ENCODE measurements around the gene MIXL1. TPM values are rescaled to one million over a fixed set of nuclear protein-coding genes. Genes with fewer than 3 reads are reported as not detected.

MIXL1 gene
- total and polyA plus RNA-seq, 2 experiments from 2014 or later, result 0.97 to 1.0 TPM

DNA sequence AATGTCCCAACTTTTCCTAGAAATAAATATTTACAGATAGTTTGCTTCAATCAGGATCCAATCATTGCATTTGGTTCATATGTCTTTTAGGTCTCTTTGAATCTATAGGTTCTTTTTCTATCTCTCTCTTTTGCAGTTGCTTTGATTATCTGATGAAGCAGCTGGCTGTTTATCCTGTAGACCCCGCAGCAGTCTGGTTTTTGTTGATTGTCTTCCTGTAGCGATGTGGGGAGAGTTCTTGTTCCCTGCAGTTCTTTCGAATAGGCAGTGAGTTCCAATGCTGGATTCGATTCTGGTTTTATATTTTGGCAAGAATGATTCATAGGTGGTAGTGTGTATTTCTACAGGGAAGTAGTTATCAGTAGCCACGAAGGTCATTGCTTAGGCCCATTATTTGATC, 7.4 kb upstream of the MIXL1 start:
- Histone ChIP-seq H2AFZ (no peak overlapping the region; the same call in 1 of the 2 replicates), H3F3A (replicated peaks; ENCODE audit: low read depth) (peaks cover 7% of the 10 kb centered on the region; the same call in 1 of the 2 replicates), H3K4me1 (ENCODE audit: insufficient read depth) (peaks cover 28% of the 10 kb centered on the region), H3K79me2 (replicated peaks; ENCODE audit: insufficient read depth) (no peaks in the 10 kb centered on the region), H3K27ac (ENCODE audit: low read depth) (no peak overlapping the region), H3K4me2 (no peak overlapping the region), H3K4me3 (no peak overlapping the region), H4K20me1 (replicated peaks; ENCODE audit: insufficient read depth) (no peaks in the 10 kb centered on the region), H3K36me3 (ENCODE audit: insufficient read depth) (no peaks in the 10 kb centered on the region), H3K27me3 (ENCODE audit: insufficient read depth) (no peaks in the 10 kb centered on the region), H3K9me2 (ENCODE audit: insufficient read depth) (no peaks in the 10 kb centered on the region; the same call in 1 of the 2 replicates)
- H3K36me3 Mint-ChIP-seq (ENCODE audit: low read depth), result no peaks in the 10 kb centered on the region
- DNase-seq (ENCODE audit: low spot score) (no peak), ATAC-seq (no peak)
- TF ChIP-seq STAT1 (IDR thresholded peaks at IDR 0.05; ENCODE audit: unreplicated experiment) (no peak), CREB1 (CRISPR knock-in tag; IDR thresholded peaks at IDR 0.05; ENCODE audit: low read depth) (no peak), NANOG (IDR thresholded peaks at IDR 0.05; ENCODE audit: borderline replicate concordance) (no peak)
- TF ChIP-seq, protein P1, sequence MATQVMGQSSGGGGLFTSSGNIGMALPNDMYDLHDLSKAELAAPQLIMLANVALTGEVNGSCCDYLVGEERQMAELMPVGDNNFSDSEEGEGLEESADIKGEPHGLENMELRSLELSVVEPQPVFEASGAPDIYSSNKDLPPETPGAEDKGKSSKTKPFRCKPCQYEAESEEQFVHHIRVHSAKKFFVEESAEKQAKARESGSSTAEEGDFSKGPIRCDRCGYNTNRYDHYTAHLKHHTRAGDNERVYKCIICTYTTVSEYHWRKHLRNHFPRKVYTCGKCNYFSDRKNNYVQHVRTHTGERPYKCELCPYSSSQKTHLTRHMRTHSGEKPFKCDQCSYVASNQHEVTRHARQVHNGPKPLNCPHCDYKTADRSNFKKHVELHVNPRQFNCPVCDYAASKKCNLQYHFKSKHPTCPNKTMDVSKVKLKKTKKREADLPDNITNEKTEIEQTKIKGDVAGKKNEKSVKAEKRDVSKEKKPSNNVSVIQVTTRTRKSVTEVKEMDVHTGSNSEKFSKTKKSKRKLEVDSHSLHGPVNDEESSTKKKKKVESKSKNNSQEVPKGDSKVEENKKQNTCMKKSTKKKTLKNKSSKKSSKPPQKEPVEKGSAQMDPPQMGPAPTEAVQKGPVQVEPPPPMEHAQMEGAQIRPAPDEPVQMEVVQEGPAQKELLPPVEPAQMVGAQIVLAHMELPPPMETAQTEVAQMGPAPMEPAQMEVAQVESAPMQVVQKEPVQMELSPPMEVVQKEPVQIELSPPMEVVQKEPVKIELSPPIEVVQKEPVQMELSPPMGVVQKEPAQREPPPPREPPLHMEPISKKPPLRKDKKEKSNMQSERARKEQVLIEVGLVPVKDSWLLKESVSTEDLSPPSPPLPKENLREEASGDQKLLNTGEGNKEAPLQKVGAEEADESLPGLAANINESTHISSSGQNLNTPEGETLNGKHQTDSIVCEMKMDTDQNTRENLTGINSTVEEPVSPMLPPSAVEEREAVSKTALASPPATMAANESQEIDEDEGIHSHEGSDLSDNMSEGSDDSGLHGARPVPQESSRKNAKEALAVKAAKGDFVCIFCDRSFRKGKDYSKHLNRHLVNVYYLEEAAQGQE (IDR thresholded peaks at IDR 0.05; ENCODE audit: unreplicated experiment), result no peak
- H3K4me1 Mint-ChIP-seq, result peaks cover 42% of the 10 kb centered on the region
- no peaks in the 10 kb centered on the region; the same call in 2 of the 3 replicates for H3K9me3 Mint-ChIP-seq
- no peak overlapping the region for H3K4me3 Mint-ChIP-seq
- peaks cover 10% of the 10 kb centered on the region for H3K27me3 Mint-ChIP-seq (ENCODE audit: insufficient read depth, low read depth, poor library complexity)
- no peak overlapping the region for H3K27ac Mint-ChIP-seq

GRCh38 chr1:226217273-226217672, 6.2 kb upstream of the MIXL1 start:
- H3K4me1 ChIP-seq (ENCODE audit: insufficient read depth), result peaks cover 27% of the 10 kb centered on the region
- H3F3A ChIP-seq (replicated peaks; ENCODE audit: low read depth), result peaks cover 5% of the 10 kb centered on the region; the same call in 1 of the 2 replicates
- H3K4me3 ChIP-seq, result no peak overlapping the region
- peaks cover 4% of the 10 kb centered on the region; the same call in 1 of the 2 replicates for H3K27me3 ChIP-seq (ENCODE audit: insufficient read depth)
- H2AFZ ChIP-seq, result peak overlapping the region; percentile 89; the same call in 1 of the 2 replicates
- Mint-ChIP-seq H3K4me3 (no peak overlapping the region), H3K36me3 (ENCODE audit: low read depth) (no peaks in the 10 kb centered on the region), H3K27ac (no peak overlapping the region), H3K4me1 (peaks cover 38% of the 10 kb centered on the region), H3K27me3 (ENCODE audit: insufficient read depth, low read depth, poor library complexity) (peaks cover 10% of the 10 kb centered on the region), H3K9me3 (no peaks in the 10 kb centered on the region; the same call in 2 of the 3 replicates)
- H4K20me1 ChIP-seq (replicated peaks; ENCODE audit: insufficient read depth), result no peaks in the 10 kb centered on the region
- H3K36me3 ChIP-seq (ENCODE audit: insufficient read depth), result no peaks in the 10 kb centered on the region
- H3K79me2 ChIP-seq (replicated peaks; ENCODE audit: insufficient read depth), result no peaks in the 10 kb centered on the region
- TF ChIP-seq, protein P1 (IDR thresholded peaks at IDR 0.05; ENCODE audit: unreplicated experiment), result no peak
- TF ChIP-seq ZNF114 (CRISPR knock-in tag; IDR thresholded peaks at IDR 0.05) (no peak), POLR2AphosphoS5 (IDR thresholded peaks at IDR 0.05; ENCODE audit: low read depth) (no peak), CREB1 (CRISPR knock-in tag; IDR thresholded peaks at IDR 0.05; ENCODE audit: low read depth) (no peak), JUNB (IDR thresholded peaks at IDR 0.05; ENCODE audit: unreplicated experiment) (no peak), NANOG (IDR thresholded peaks at IDR 0.05; ENCODE audit: borderline replicate concordance) (no peak), ETS1 (IDR thresholded peaks at IDR 0.05) (no peak)
- TF ChIP-seq, protein P2, sequence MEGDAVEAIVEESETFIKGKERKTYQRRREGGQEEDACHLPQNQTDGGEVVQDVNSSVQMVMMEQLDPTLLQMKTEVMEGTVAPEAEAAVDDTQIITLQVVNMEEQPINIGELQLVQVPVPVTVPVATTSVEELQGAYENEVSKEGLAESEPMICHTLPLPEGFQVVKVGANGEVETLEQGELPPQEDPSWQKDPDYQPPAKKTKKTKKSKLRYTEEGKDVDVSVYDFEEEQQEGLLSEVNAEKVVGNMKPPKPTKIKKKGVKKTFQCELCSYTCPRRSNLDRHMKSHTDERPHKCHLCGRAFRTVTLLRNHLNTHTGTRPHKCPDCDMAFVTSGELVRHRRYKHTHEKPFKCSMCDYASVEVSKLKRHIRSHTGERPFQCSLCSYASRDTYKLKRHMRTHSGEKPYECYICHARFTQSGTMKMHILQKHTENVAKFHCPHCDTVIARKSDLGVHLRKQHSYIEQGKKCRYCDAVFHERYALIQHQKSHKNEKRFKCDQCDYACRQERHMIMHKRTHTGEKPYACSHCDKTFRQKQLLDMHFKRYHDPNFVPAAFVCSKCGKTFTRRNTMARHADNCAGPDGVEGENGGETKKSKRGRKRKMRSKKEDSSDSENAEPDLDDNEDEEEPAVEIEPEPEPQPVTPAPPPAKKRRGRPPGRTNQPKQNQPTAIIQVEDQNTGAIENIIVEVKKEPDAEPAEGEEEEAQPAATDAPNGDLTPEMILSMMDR (conservative IDR thresholded peaks at IDR 0.05; ENCODE audit: low read depth in 2 of 2), result no peak
- DNase-seq (ENCODE audit: low spot score), result no peak
- H3K27ac ChIP-seq (ENCODE audit: low read depth), result no peak overlapping the region
- no peak for ATAC-seq
- no peaks in the 10 kb centered on the region for H3K9me2 ChIP-seq (ENCODE audit: insufficient read depth)
- no peak overlapping the region for H3K4me2 ChIP-seq

Data from GM23338 (cell line).